ENCODE results near the gene RNASEH2A.
A peak's percentile ranks its signal among the peaks of the same experiment; 100 is the strongest.

The RNASEH2A gene

DNA sequence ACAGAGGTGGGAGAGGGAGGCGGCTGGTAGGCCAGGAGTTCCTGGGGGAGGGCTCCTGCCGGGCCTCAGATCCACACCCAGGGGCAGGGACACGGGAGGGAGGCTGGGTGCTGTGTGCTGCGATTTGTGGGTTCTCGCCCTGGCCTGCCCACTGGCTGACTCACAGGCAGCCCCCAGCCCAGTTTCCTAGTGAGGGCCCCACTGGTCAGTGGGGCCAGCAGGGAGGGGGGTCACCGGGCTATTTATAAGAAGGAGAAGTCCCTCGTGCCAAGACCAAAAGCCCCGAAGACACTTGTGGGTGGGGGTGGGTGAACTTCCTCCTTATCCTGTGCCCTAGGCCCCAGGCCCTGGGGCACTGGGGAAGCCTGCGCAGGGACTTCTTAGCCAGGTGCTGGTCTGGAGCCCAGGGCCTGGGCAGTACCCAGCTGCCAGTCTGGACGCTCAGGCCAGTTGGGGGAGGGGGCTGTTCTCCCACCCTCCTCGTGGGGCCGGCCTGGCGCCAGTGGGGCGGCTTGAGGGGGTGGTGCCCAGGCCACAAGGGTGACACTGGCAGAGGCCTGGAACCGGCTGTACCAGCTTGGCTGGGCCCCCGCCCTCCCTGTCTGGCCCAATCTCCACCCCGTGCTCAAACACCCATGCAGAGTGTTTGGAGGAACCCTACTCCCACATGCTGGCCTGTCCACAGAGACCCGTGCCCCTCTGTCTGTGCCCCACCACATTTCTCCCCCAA, 20.1 kb upstream of the RNASEH2A start:
- TF ChIP-seq, protein P1, sequence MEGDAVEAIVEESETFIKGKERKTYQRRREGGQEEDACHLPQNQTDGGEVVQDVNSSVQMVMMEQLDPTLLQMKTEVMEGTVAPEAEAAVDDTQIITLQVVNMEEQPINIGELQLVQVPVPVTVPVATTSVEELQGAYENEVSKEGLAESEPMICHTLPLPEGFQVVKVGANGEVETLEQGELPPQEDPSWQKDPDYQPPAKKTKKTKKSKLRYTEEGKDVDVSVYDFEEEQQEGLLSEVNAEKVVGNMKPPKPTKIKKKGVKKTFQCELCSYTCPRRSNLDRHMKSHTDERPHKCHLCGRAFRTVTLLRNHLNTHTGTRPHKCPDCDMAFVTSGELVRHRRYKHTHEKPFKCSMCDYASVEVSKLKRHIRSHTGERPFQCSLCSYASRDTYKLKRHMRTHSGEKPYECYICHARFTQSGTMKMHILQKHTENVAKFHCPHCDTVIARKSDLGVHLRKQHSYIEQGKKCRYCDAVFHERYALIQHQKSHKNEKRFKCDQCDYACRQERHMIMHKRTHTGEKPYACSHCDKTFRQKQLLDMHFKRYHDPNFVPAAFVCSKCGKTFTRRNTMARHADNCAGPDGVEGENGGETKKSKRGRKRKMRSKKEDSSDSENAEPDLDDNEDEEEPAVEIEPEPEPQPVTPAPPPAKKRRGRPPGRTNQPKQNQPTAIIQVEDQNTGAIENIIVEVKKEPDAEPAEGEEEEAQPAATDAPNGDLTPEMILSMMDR (conservative IDR thresholded peaks at IDR 0.05; ENCODE audit: low read depth, low read length), result no peak
- DNase-seq (ENCODE audit: low read depth), result no peak
- H3K4me3 ChIP-seq (ENCODE audit: low read depth, low read length), result no peak overlapping the region

DNA sequence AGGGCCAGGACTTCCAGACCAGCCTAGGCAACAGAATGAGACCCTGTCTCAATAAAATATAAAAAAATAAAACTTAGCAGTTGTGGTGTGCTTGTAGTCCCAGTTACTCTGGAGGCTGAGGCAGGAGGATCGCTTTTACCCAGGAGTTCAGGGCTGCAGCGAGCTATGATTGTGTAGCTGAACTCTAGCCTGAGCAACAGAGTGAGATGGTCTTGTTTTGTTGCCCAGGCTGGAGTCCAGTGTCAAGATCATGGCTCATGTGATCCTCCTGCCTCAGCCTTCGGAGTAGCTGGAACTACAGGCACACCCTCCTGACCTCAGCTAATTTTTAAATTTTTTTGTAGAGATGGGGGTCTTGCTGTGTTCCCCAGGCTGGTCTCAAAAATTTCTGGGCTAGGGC, 19.4 kb upstream of the RNASEH2A start:
- H3K4me3 ChIP-seq (ENCODE audit: low read depth, low read length), result no peak overlapping the region
- DNase-seq (ENCODE audit: low read depth), result no peak
- TF ChIP-seq, protein P1 (conservative IDR thresholded peaks at IDR 0.05; ENCODE audit: low read depth, low read length), result no peak

DNA sequence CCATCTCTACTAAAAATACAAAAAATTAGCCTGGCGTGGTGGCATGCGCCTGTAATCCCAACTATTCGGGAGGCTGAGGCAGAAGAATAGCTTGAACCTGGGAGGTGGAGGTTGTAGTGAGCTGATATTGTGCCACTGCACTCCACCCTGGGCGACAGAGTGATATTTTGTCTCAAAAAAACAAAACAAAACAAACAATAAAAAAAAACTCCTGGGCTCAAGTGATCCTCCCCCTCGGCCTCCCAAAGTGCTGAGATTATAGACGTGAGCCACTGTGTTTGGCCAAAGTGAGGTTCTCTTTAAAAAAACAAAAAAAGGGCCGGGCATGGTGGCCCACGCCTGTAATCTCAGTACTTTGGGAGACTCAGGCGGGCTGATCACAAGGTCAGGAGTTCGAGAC, 18.9 kb upstream of the RNASEH2A start:
- TF ChIP-seq, protein P1 (conservative IDR thresholded peaks at IDR 0.05; ENCODE audit: low read depth, low read length), result no peak
- DNase-seq (ENCODE audit: low read depth), result no peak
- H3K4me3 ChIP-seq (ENCODE audit: low read depth, low read length), result no peak overlapping the region

DNA sequence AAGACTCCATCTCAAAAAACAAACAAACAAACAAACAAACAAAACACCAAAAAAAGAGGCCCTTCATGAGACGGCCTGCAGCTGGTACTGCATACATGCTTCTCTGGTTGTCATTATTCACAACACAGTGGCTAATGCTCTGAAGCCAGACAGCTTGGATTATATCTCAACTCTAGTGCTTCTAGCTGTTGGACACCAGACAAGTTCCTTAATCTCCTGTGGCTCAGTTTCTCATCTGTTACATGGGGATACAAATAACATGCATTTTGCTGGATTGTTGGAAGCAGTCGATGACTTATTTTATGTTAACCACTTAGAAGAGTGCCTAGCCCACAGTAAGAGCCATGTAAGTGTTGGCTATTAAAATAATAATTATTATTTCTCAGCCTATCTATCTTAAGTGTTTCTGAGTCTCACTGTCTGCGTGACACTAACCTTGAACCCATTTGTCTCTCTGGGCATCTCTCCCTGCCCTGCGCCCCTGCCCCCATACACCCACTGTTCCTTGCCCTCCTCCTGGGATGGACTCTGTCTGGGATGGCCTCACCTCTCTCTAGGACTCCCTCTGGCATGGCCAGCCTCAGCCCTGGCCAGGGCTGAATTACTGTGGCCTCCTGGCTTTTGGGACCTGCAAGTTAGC, 18.2 kb upstream of the RNASEH2A start:
- H3K4me3 ChIP-seq (ENCODE audit: low read depth, low read length), result no peak overlapping the region
- TF ChIP-seq, protein P1 (conservative IDR thresholded peaks at IDR 0.05; ENCODE audit: low read depth, low read length), result no peak
- DNase-seq (ENCODE audit: low read depth), result no peak

DNA sequence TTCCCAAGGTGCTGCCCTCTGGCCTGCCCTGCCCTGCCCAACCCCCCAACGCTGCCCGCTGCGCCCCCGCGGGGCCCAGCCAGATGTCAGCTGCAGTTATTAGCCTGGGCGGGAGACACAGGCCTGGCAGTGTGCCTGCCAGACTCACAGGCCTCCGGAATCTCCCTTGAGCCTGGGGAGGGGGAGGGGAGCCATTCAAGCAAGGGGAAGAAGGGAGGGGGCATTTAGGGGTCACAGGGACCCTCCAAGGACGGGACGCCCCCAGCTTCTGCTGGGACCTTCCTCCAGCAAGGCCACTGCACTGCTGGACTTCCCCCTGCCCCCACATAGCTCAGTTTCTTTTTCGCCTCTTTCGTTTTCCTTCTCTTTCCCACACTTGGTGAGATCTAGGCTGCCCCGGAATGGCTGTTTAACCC, 17.7 kb upstream of the RNASEH2A start:
- TF ChIP-seq, protein P1 (conservative IDR thresholded peaks at IDR 0.05; ENCODE audit: low read depth, low read length), result no peak
- DNase-seq (ENCODE audit: low read depth), result peak; percentile 79
- H3K4me3 ChIP-seq (ENCODE audit: low read depth, low read length), result peak overlapping the region; percentile 100

DNA sequence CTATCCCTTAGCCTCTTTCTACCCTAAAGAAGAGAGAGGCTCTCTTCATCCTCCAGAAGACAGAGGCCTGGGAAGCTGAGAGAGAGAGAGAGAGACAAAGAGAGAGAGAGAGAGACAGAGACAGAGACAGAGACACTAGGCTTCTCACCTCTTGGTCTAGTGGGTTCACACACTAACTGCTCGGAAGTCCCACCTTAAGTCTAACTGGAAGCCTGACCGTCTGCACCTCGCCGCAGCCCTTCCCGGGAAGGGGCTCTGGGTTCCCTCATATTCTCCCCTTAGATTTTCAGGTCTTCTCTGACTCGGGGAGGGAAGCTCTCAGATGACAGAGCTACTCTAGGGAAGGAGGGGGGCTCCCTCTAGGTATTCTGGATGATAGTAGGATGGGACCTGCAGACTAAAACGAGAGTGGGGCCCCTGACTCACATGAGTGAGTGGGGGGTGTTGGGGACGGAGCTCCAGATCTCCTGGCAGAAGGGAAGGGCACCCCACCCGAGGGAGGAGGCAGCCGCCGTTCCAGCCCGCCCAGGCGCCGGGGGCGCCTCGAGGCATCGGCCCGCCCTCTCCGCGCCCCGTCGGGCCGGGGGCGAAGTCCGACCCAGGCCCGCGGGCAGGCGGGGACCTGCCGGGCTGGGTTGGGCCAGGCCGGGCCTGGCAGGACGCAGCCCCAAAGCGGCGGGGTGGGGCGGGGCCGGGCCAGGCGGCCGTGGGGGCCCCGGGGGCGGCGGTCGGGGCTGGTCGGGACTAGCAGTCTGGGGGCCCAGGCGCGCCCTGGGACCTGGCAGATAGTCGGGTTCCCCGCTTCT, 17.1 kb upstream of the RNASEH2A start:
- H3K4me3 ChIP-seq (ENCODE audit: low read depth, low read length), result peak overlapping the region; percentile 100
- TF ChIP-seq, protein P1 (conservative IDR thresholded peaks at IDR 0.05; ENCODE audit: low read depth, low read length), result no peak
- DNase-seq (ENCODE audit: low read depth), result peak; percentile 50
